ENCODE measurements around the gene IL33.
A peak's percentile ranks its signal among the peaks of the same experiment; 100 is the strongest.

IL33 gene

GRCh38 chr9:6305954-6306563 is 90.5 kb downstream of the IL33 start:
- DNase-seq, result peak in 1 of 2 donors; percentile 20
